Naive B cell (primary cell): ENCODE data around the gene CHST15. TPM values are rescaled to one million over a fixed set of nuclear protein-coding genes. Genes with fewer than 3 reads are reported as not detected.

Experiments
- ATAC-seq, 2 donors: fragments of 150-1000 bp; cut with Tn5 transposase; 2 replicates each; pipeline ENCODE4 v1.10.0; 2021; ENCODE audit warnings: low read depth in 2 of 2, mild to moderate bottlenecking in 2 of 2, moderate library complexity in 2 of 2
- DNase-seq: peaks from one replicate; pipeline ENCODE4 v3.0.0; 2022
- H3K27ac Mint-ChIP-seq, 6 donors: one replicate each; pipeline ENCODE4 v1.8.0; 2020 to 2022; ENCODE audit warnings: mild to moderate bottlenecking in 6 of 6, mixed read lengths in 6 of 6, moderate library complexity in 5 of 6, inconsistent platforms in 2 of 6
- H3K27me3 Mint-ChIP-seq, 3 donors: one replicate each; pipeline ENCODE4 v1.8.0; 2021 to 2022; ENCODE audit warnings: mixed read lengths in 3 of 3, mild to moderate bottlenecking in 1 of 3
- H3K36me3 Mint-ChIP-seq, 2 donors: one replicate each; pipeline ENCODE4 v1.8.0; 2020 to 2022; ENCODE audit warnings: mixed read lengths in 2 of 2, inconsistent platforms in 1 of 2, mild to moderate bottlenecking in 1 of 2
- H3K4me1 Mint-ChIP-seq, 3 donors: one replicate each; pipeline ENCODE4 v1.8.0; 2020 to 2022; ENCODE audit warnings: mixed read lengths in 3 of 3, inconsistent platforms in 1 of 3, mild to moderate bottlenecking in 1 of 3, moderate library complexity in 1 of 3
- H3K4me3 Mint-ChIP-seq, 8 donors: one replicate each; pipeline ENCODE4 v1.8.0; 2020 to 2022; ENCODE audit warnings: mild to moderate bottlenecking in 8 of 8, mixed read lengths in 8 of 8, moderate library complexity in 8 of 8, inconsistent platforms in 2 of 8
- H3K9me3 Mint-ChIP-seq, 7 donors: one replicate each; pipeline ENCODE4 v1.8.0; 2020 to 2022; ENCODE audit warnings: mixed read lengths in 7 of 7, mild to moderate bottlenecking in 5 of 7, inconsistent platforms in 2 of 7, moderate library complexity in 1 of 7
- polyA plus RNA-seq, 6 donors: library from polyadenylated mRNA; unstranded; fragments of 300-500 nt; fragmentation: Illumina TruSeq; gene quantifications; one replicate each; pipeline ENCODE4 v1.2.3, GENCODE V29; 2021; ENCODE audit warnings: low read depth in 6 of 6

The CHST15 gene
- polyA plus RNA-seq, 6 donors from 2014 or later = 13.4 to 19.5 (median 17.0) TPM

GRCh38 chr10:124027651-124028050 lies 65.7 kb downstream of the CHST15 start:
- Mint-ChIP-seq H3K4me1 (peaks cover 11 to 17% (median 16%) of the 10 kb centered on the region in 3 donors), H3K27ac (no peak overlapping the region), H3K36me3 (peaks cover 0 to 6% of the 10 kb centered on the region in 2 donors), H3K9me3 (no peaks in the 10 kb centered on the region), H3K27me3 (no peaks in the 10 kb centered on the region), H3K4me3 (no peak overlapping the region)
- ATAC-seq = no peak
- DNase-seq = no peak

- H3K4me1 Mint-ChIP-seq = peaks cover 11 to 17% (median 16%) of the 10 kb centered on the region in 3 donors
- ATAC-seq (no peak), DNase-seq (no peak)
- H3K27me3 Mint-ChIP-seq = no peaks in the 10 kb centered on the region
- no peaks in the 10 kb centered on the region for H3K9me3 Mint-ChIP-seq
- H3K36me3 Mint-ChIP-seq = peaks cover 2 to 6% of the 10 kb centered on the region in 2 donors
- H3K4me3 Mint-ChIP-seq = no peak overlapping the region
- H3K27ac Mint-ChIP-seq = no peak overlapping the region
Measured at GRCh38 chr10:124027031-124027611, 66.3 kb downstream of the CHST15 start.

- H3K27ac Mint-ChIP-seq = no peak overlapping the region
- peaks cover 7 to 9% of the 10 kb centered on the region in 2 donors for H3K36me3 Mint-ChIP-seq
- ATAC-seq = no peak
- H3K4me1 Mint-ChIP-seq = peaks cover 11 to 17% (median 16%) of the 10 kb centered on the region in 3 donors
- no peaks in the 10 kb centered on the region for H3K27me3 Mint-ChIP-seq
- no peak overlapping the region for H3K4me3 Mint-ChIP-seq
- no peak for DNase-seq
- no peaks in the 10 kb centered on the region for H3K9me3 Mint-ChIP-seq
Measured at GRCh38 chr10:124026589-124026939, 66.8 kb downstream of the CHST15 start.

GRCh38 chr10:124025660-124026588 lies 67.5 kb downstream of the CHST15 start:
- H3K27me3 Mint-ChIP-seq = no peaks in the 10 kb centered on the region
- DNase-seq (peak; percentile 40), ATAC-seq (peak; percentile 55 to 64)

GRCh38 chr10:124025152-124025551 lies 68.2 kb downstream of the CHST15 start:
- no peak for ATAC-seq

More at GRCh38 chr10:124025660-124026588, 67.5 kb downstream of the CHST15 start:
- Mint-ChIP-seq H3K36me3 (peaks cover 10 to 14% of the 10 kb centered on the region in 2 donors), H3K9me3 (no peaks in the 10 kb centered on the region), H3K4me3 (no peak overlapping the region), H3K27ac (peak overlapping the region in 2 of 6 donors; percentile 14 to 85), H3K4me1 (peaks cover 11 to 17% (median 16%) of the 10 kb centered on the region in 3 donors)

GRCh38 chr10:124022066-124022465 lies 71.3 kb downstream of the CHST15 start:
- H3K36me3 Mint-ChIP-seq = peaks cover 18 to 22% of the 10 kb centered on the region in 2 donors
- ATAC-seq (no peak), DNase-seq (no peak)
- no peaks in the 10 kb centered on the region for H3K27me3 Mint-ChIP-seq
- no peak overlapping the region for H3K4me3 Mint-ChIP-seq
- no peaks in the 10 kb centered on the region for H3K9me3 Mint-ChIP-seq
- peaks cover 8 to 17% (median 16%) of the 10 kb centered on the region in 3 donors for H3K4me1 Mint-ChIP-seq
- peak overlapping the region in 1 of 6 donors; percentile 7 for H3K27ac Mint-ChIP-seq

More at GRCh38 chr10:124025152-124025551, 68.2 kb downstream of the CHST15 start:
- Mint-ChIP-seq H3K27ac (no peak overlapping the region), H3K4me3 (no peak overlapping the region), H3K36me3 (peaks cover 10 to 12% of the 10 kb centered on the region in 2 donors), H3K9me3 (no peaks in the 10 kb centered on the region), H3K4me1 (peaks cover 11 to 16% (median 12%) of the 10 kb centered on the region in 3 donors), H3K27me3 (no peaks in the 10 kb centered on the region)
- no peak for DNase-seq

GRCh38 chr10:124020981-124021815 lies 72.2 kb downstream of the CHST15 start:
- Mint-ChIP-seq H3K36me3 (peaks cover 18 to 22% of the 10 kb centered on the region in 2 donors), H3K9me3 (no peaks in the 10 kb centered on the region), H3K4me3 (peak overlapping the region in 1 of 8 donors; percentile 4), H3K4me1 (peaks cover 8 to 17% (median 11%) of the 10 kb centered on the region in 3 donors), H3K27me3 (no peaks in the 10 kb centered on the region), H3K27ac (peak overlapping the region in 1 of 6 donors; percentile 50)
- DNase-seq = no peak
- ATAC-seq = no peak

- DNase-seq (no peak), ATAC-seq (no peak)
- Mint-ChIP-seq H3K36me3 (peaks cover 18 to 22% of the 10 kb centered on the region in 2 donors), H3K27ac (peak overlapping the region in 2 of 6 donors; percentile 24 to 28), H3K4me1 (peaks cover 0 to 13% (median under 1%) of the 10 kb centered on the region in 3 donors), H3K9me3 (no peaks in the 10 kb centered on the region), H3K4me3 (no peak overlapping the region), H3K27me3 (no peaks in the 10 kb centered on the region)
Measured at GRCh38 chr10:124019886-124020797, 73.3 kb downstream of the CHST15 start.

- no peak for ATAC-seq
- peaks cover 0 to 2% (median under 1%) of the 10 kb centered on the region in 7 donors for H3K9me3 Mint-ChIP-seq
- peaks cover 0 to 13% (median 0%) of the 10 kb centered on the region in 3 donors for H3K4me1 Mint-ChIP-seq
- peak overlapping the region in 1 of 8 donors; percentile 4 for H3K4me3 Mint-ChIP-seq
- H3K27ac Mint-ChIP-seq = no peak overlapping the region
- peaks cover 18 to 26% of the 10 kb centered on the region in 2 donors for H3K36me3 Mint-ChIP-seq
- no peak for DNase-seq
- no peaks in the 10 kb centered on the region for H3K27me3 Mint-ChIP-seq
Measured at GRCh38 chr10:124018886-124019525, 74.4 kb downstream of the CHST15 start.

GRCh38 chr10:124017729-124018128 lies 75.7 kb downstream of the CHST15 start:
- DNase-seq = no peak

GRCh38 chr10:124016804-124017375 lies 76.5 kb downstream of the CHST15 start:
- Mint-ChIP-seq H3K4me1 (peaks cover 0 to 8% (median 0%) of the 10 kb centered on the region in 3 donors), H3K27me3 (no peaks in the 10 kb centered on the region), H3K36me3 (peaks cover 29 to 37% of the 10 kb centered on the region in 2 donors), H3K4me3 (peak overlapping the region in 1 of 8 donors; percentile 29), H3K27ac (peak overlapping the region in 1 of 6 donors; percentile 22), H3K9me3 (peaks cover 0 to 9% (median 5%) of the 10 kb centered on the region in 7 donors)
- DNase-seq (no peak), ATAC-seq (no peak)

More at GRCh38 chr10:124017729-124018128, 75.7 kb downstream of the CHST15 start:
- Mint-ChIP-seq H3K4me1 (peaks cover 0 to 8% (median 0%) of the 10 kb centered on the region in 3 donors), H3K4me3 (peak overlapping the region in 1 of 8 donors; percentile 58), H3K27me3 (no peaks in the 10 kb centered on the region), H3K9me3 (peaks cover 0 to 9% (median 5%) of the 10 kb centered on the region in 7 donors), H3K36me3 (peaks cover 28 to 37% of the 10 kb centered on the region in 2 donors), H3K27ac (no peak overlapping the region)
- no peak for ATAC-seq
